ENCODE results near the gene TLR8. TPM values are rescaled to one million over a fixed set of nuclear protein-coding genes. Genes with fewer than 3 reads are reported as not detected.

TLR8 gene
- total RNA-seq, 1 experiment from 2014 or later, result not detected

DNA sequence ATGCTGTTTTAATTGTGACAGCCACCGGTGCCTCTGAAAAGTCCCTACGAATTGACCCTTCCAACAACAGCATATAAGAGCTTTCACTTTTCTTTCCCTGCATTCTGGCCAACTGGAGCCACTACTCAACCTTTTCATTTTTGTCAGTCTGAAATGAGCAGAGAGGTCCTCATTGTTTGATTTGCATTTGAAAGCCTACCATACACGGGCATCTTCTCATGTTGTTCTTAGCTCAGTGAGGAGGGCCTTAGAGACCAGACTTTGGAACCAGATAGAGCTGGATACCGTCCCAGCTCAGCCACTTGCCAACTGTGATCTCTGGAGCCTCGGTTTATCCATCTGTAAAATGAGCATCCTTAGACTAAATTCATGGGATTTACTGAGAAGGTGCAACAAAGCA is 51.6 kb downstream of the TLR8 start (continued):
- TF ChIP-seq NR2C2 (CRISPR knock-in tag; IDR thresholded peaks at IDR 0.05) (no peak), PRRX2 (CRISPR knock-in tag; IDR thresholded peaks at IDR 0.05) (no peak)
- TF ChIP-seq, protein P1, sequence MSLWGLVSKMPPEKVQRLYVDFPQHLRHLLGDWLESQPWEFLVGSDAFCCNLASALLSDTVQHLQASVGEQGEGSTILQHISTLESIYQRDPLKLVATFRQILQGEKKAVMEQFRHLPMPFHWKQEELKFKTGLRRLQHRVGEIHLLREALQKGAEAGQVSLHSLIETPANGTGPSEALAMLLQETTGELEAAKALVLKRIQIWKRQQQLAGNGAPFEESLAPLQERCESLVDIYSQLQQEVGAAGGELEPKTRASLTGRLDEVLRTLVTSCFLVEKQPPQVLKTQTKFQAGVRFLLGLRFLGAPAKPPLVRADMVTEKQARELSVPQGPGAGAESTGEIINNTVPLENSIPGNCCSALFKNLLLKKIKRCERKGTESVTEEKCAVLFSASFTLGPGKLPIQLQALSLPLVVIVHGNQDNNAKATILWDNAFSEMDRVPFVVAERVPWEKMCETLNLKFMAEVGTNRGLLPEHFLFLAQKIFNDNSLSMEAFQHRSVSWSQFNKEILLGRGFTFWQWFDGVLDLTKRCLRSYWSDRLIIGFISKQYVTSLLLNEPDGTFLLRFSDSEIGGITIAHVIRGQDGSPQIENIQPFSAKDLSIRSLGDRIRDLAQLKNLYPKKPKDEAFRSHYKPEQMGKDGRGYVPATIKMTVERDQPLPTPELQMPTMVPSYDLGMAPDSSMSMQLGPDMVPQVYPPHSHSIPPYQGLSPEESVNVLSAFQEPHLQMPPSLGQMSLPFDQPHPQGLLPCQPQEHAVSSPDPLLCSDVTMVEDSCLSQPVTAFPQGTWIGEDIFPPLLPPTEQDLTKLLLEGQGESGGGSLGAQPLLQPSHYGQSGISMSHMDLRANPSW (CRISPR knock-in tag; conservative IDR thresholded peaks at IDR 0.05; ENCODE audit: low read depth), result no peak

- Mint-ChIP-seq H3K36me3 (peaks cover 11% of the 10 kb centered on the region), H3K4me3 (no peak overlapping the region), H3K9me3 (peaks cover 15% of the 10 kb centered on the region), H3K27ac (no peak overlapping the region), H3K27me3 (ENCODE audit: low read depth) (no peaks in the 10 kb centered on the region), H3K4me1 (peaks cover 7% of the 10 kb centered on the region)
- TF ChIP-seq, protein P2, sequence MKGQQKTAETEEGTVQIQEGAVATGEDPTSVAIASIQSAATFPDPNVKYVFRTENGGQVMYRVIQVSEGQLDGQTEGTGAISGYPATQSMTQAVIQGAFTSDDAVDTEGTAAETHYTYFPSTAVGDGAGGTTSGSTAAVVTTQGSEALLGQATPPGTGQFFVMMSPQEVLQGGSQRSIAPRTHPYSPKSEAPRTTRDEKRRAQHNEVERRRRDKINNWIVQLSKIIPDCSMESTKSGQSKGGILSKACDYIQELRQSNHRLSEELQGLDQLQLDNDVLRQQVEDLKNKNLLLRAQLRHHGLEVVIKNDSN (CRISPR knock-in tag; IDR thresholded peaks at IDR 0.05), result no peak
- TF ChIP-seq, protein P3, sequence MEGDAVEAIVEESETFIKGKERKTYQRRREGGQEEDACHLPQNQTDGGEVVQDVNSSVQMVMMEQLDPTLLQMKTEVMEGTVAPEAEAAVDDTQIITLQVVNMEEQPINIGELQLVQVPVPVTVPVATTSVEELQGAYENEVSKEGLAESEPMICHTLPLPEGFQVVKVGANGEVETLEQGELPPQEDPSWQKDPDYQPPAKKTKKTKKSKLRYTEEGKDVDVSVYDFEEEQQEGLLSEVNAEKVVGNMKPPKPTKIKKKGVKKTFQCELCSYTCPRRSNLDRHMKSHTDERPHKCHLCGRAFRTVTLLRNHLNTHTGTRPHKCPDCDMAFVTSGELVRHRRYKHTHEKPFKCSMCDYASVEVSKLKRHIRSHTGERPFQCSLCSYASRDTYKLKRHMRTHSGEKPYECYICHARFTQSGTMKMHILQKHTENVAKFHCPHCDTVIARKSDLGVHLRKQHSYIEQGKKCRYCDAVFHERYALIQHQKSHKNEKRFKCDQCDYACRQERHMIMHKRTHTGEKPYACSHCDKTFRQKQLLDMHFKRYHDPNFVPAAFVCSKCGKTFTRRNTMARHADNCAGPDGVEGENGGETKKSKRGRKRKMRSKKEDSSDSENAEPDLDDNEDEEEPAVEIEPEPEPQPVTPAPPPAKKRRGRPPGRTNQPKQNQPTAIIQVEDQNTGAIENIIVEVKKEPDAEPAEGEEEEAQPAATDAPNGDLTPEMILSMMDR (IDR thresholded peaks at IDR 0.05), result no peak
- TF ChIP-seq, protein P4, sequence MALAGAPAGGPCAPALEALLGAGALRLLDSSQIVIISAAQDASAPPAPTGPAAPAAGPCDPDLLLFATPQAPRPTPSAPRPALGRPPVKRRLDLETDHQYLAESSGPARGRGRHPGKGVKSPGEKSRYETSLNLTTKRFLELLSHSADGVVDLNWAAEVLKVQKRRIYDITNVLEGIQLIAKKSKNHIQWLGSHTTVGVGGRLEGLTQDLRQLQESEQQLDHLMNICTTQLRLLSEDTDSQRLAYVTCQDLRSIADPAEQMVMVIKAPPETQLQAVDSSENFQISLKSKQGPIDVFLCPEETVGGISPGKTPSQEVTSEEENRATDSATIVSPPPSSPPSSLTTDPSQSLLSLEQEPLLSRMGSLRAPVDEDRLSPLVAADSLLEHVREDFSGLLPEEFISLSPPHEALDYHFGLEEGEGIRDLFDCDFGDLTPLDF (CRISPR knock-in tag; IDR thresholded peaks at IDR 0.05), result no peak
- TF ChIP-seq FOXK1 (CRISPR knock-in tag; IDR thresholded peaks at IDR 0.05), result no peak
- TF ChIP-seq IRF1 (CRISPR knock-in tag; IDR thresholded peaks at IDR 0.05), result no peak
- no peak for TF ChIP-seq ZBTB21 (CRISPR knock-in tag; IDR thresholded peaks at IDR 0.05; ENCODE audit: borderline replicate concordance)
- no peak for TF ChIP-seq ATF3 (CRISPR knock-in tag; conservative IDR thresholded peaks at IDR 0.05)
- TF ChIP-seq ZNF219 (CRISPR knock-in tag; IDR thresholded peaks at IDR 0.05; ENCODE audit: borderline replicate concordance), result no peak
- no peak for TF ChIP-seq ZNF512 (CRISPR knock-in tag; IDR thresholded peaks at IDR 0.05; ENCODE audit: borderline replicate concordance)
- TF ChIP-seq E2F5 (CRISPR knock-in tag; IDR thresholded peaks at IDR 0.05), result no peak
- TF ChIP-seq HMGXB4 (CRISPR knock-in tag; IDR thresholded peaks at IDR 0.05), result no peak
- TF ChIP-seq, protein P5, sequence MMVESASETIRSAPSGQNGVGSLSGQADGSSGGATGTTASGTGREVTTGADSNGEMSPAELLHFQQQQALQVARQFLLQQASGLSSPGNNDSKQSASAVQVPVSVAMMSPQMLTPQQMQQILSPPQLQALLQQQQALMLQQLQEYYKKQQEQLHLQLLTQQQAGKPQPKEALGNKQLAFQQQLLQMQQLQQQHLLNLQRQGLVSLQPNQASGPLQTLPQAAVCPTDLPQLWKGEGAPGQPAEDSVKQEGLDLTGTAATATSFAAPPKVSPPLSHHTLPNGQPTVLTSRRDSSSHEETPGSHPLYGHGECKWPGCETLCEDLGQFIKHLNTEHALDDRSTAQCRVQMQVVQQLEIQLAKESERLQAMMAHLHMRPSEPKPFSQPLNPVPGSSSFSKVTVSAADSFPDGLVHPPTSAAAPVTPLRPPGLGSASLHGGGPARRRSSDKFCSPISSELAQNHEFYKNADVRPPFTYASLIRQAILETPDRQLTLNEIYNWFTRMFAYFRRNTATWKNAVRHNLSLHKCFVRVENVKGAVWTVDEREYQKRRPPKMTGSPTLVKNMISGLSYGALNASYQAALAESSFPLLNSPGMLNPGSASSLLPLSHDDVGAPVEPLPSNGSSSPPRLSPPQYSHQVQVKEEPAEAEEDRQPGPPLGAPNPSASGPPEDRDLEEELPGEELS (CRISPR knock-in tag; IDR thresholded peaks at IDR 0.05), result no peak
- TF ChIP-seq, protein P6, sequence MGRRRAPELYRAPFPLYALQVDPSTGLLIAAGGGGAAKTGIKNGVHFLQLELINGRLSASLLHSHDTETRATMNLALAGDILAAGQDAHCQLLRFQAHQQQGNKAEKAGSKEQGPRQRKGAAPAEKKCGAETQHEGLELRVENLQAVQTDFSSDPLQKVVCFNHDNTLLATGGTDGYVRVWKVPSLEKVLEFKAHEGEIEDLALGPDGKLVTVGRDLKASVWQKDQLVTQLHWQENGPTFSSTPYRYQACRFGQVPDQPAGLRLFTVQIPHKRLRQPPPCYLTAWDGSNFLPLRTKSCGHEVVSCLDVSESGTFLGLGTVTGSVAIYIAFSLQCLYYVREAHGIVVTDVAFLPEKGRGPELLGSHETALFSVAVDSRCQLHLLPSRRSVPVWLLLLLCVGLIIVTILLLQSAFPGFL (CRISPR knock-in tag; IDR thresholded peaks at IDR 0.05; ENCODE audit: borderline replicate concordance), result no peak
- ATAC-seq (no peak), DNase-seq (ENCODE audit: low spot score) (no peak)
- ChIA-PET POLR2A (no interaction called here), CTCF (interaction anchor here (0.5 to 2.9 kb wide), 2 partner anchors 12 to 534 kb away, joined by 3 to 11 read pairs; no protein-coding TSS in a partner anchor)
Observed at GRCh38 chrX:12958461-12958860, 52.0 kb downstream of the TLR8 start.

Data from WTC11 (cell line).